Psoas muscle (tissue), 8 donors: ENCODE measurements around the gene DYNC1I2. TPM values are rescaled to one million over a fixed set of nuclear protein-coding genes. Genes with fewer than 3 reads are reported as not detected.

Source experiments
- ATAC-seq, 4 donors: fragments of 200-7000 bp; cut with Tn5 transposase; one replicate each; pipeline ENCODE4 v1.9.1; 2020; ENCODE audit warnings: moderate library complexity in 3 of 4, mild to moderate bottlenecking in 2 of 4
- DNase-seq, 2 donors: peaks; one replicate each; pipeline ENCODE4 v3.0.0-alpha.2; 2020
- H3K27ac ChIP-seq: fragments of 200-600 bp; one replicate; pipeline ENCODE4 v1.8.0; 2022
- H3K27me3 ChIP-seq, 3 donors: fragments of 200-600 bp in 1 of 3; one replicate each; pipeline versions ENCODE4 v1.6.1 to v1.8.0; 2013 to 2022; ENCODE audit warnings: low read length in 2 of 3, mild to moderate bottlenecking in 2 of 3, moderate library complexity in 1 of 3; ENCODE audit not compliant: insufficient read depth in 3 of 3
- H3K36me3 ChIP-seq, 2 donors: fragments of 200-600 bp in 1 of 2; one replicate each; pipeline versions ENCODE4 v1.6.1 to v1.8.0; 2013 to 2022; ENCODE audit warnings: low read depth in 1 of 2, mild to moderate bottlenecking in 1 of 2, moderate library complexity in 1 of 2; ENCODE audit not compliant: insufficient read depth in 1 of 2
- H3K4me1 ChIP-seq: fragments of 200-600 bp; one replicate; pipeline ENCODE4 v1.8.0; 2022
- H3K4me3 ChIP-seq: fragments of 200-600 bp; one replicate; pipeline ENCODE4 v1.8.0; 2022; ENCODE audit warnings: mild to moderate bottlenecking
- H3K9me3 ChIP-seq: fragments of 200-600 bp; one replicate; pipeline ENCODE4 v1.8.0; 2022
- WGBS, 3 donors: extraction: QIAGEN DNeasy Blood & Tissue Kit; methylation state at CpG; one replicate each; pipeline versions ENCODE4 v1.1.6 to v1.1.7; 2013; 5-methylcytosine and 5-hydroxymethylcytosine counted together
- intact Hi-C, 2 donors: fragments of 100-400 bp; cut with DNase I; formaldehyde crosslinking; loops; one replicate each; pipeline versions ENCODE4 v1.11.0 to v1.14.2; 2022
- polyA plus RNA-seq, 3 donors: library from polyadenylated mRNA; stranded (reverse); fragments of 200-250 nt; gene quantifications; one replicate each; pipeline ENCODE4 v1.2.3, GENCODE V29; 2013
- total RNA-seq, 4 donors: library from RNA; stranded (reverse); fragmentation: NEBNext Ultra II Directional in 2 of 4; extraction: Animal tissue kit (Norgen Biotek cat#: 25700) in 2 of 4; gene quantifications; one replicate each; pipeline versions ENCODE4 v1.2.1 to v1.2.4, GENCODE V29; 2021 to 2023
- TF ChIP-seq, protein P1 (sequence below): fragments of 200-600 bp; IDR thresholded peaks from one replicate; pipeline ENCODE4 v1.8.0; 2022; ENCODE audit warnings: antibody characterized with exemption
- donor health status: healthy with polysubstance abuse.
- donor health status: DM: no; HTN: no; CAD: no; lungs with moderate emphysema.
- donor health status: Bipolar disorder and iron deficiency.
- donor health status: healthy.
- donor health status: DM: yes; HTN: yes; CAD: no.
- donor health status: DM: no; HTN: no; CAD: no.
- donor health status: DM: no; HTN: no; CAD: no.
- donor health status: DM: yes; HTN: yes; CAD: no.

Gene DYNC1I2
- total and polyA plus RNA-seq, 7 donors, result 43.5 to 72.9 (median 50.3) TPM

DNA sequence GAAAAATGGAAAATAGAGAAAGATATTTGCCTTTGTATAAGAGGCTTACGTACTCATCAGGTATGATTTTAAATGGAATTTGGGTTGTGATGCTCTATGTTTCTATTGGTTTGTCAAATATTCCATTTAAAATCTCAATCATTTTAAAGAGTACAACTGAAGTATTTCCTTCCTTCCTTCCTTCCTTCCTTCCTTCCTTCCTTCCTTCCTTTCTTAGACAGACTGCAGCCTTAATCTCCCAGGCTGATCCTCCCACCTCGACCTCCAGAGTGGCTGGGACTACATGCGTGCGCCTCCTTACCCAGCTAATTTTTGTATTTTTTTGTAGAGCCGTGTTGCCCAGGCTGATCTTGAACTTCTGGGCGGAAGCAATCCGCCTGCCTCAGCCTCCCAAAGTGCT is 15.4 kb upstream of the DYNC1I2 start:
- intact Hi-C loops, result no loop called here
- Histone ChIP-seq H3K4me1 (no peaks in the 10 kb centered on the region), H3K27ac (no peak overlapping the region), H3K36me3 (no peaks in the 10 kb centered on the region), H3K9me3 (no peaks in the 10 kb centered on the region), H3K27me3 (no peaks in the 10 kb centered on the region), H3K4me3 (no peak overlapping the region)
- TF ChIP-seq, protein P1, sequence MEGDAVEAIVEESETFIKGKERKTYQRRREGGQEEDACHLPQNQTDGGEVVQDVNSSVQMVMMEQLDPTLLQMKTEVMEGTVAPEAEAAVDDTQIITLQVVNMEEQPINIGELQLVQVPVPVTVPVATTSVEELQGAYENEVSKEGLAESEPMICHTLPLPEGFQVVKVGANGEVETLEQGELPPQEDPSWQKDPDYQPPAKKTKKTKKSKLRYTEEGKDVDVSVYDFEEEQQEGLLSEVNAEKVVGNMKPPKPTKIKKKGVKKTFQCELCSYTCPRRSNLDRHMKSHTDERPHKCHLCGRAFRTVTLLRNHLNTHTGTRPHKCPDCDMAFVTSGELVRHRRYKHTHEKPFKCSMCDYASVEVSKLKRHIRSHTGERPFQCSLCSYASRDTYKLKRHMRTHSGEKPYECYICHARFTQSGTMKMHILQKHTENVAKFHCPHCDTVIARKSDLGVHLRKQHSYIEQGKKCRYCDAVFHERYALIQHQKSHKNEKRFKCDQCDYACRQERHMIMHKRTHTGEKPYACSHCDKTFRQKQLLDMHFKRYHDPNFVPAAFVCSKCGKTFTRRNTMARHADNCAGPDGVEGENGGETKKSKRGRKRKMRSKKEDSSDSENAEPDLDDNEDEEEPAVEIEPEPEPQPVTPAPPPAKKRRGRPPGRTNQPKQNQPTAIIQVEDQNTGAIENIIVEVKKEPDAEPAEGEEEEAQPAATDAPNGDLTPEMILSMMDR, result no peak
- ATAC-seq, result no peak
- WGBS, 3 donors, result 85 to 86% (median 85%) methylated on average over 7 of the region's 7 CpGs
- DNase-seq, result no peak

DNA sequence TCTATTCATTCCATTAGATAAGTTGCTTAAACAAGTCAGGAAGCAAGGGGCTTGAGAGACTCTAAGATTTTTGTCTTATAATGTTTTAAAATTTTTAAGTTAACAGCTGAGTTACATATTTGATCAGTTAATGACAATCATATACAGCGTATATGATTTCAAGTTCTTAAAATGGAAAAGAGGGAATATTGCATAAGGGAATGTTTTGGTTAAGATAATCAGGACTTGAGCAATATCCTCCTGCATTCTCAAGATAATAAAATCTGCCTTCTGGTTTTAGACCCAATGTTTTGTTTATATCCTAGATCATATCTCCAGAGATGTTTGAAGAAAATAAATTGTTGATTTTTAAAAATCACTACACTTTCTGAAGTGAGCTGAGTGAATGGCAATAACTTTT is 13.4 kb upstream of the DYNC1I2 start:
- TF ChIP-seq, protein P1, result no peak
- Histone ChIP-seq H3K36me3 (no peaks in the 10 kb centered on the region), H3K4me3 (no peak overlapping the region), H3K9me3 (no peaks in the 10 kb centered on the region), H3K27me3 (no peaks in the 10 kb centered on the region), H3K4me1 (no peaks in the 10 kb centered on the region), H3K27ac (no peak overlapping the region)
- no peak for DNase-seq
- intact Hi-C loops, result no loop called here
- ATAC-seq, result no peak
- WGBS, 3 donors, result 94 to 95% (median 95%) methylated on average over 1 of the region's 1 CpG

DNA sequence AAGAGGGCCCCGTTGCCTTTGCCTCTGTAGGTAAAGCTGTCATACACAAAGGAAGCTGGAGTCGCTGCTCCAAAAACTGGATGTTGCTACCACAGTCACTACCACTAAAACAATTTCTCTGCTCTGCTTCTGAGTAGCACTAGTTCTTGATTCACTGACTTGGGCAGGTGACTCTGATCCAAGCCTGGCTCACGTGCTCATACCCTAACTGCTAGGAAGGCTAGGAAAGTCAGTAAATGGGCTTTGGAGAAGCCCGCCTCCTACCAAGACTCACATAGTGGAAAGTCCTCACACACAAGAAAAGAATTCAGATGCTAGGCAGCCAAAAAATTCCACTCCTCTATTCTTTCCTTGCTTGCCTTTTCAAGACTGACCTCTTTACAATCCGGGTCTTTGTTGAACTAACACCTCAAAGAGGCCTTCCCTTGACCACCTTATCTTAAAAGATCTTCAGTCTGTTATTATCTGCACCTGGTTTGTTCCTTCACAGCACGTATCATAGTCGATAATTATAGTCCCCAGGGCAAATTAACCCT is 11.4 kb upstream of the DYNC1I2 start:
- 83 to 88% (median 83%) methylated on average over 7 of the region's 7 CpGs for WGBS, 3 donors
- H3K36me3 ChIP-seq, result no peaks in the 10 kb centered on the region
- DNase-seq (no peak), ATAC-seq (no peak)
- no peaks in the 10 kb centered on the region for H3K9me3 ChIP-seq
- no peak overlapping the region for H3K4me3 ChIP-seq
- no peak overlapping the region for H3K27ac ChIP-seq
- intact Hi-C loops, result no loop called here
- no peaks in the 10 kb centered on the region for H3K27me3 ChIP-seq
- H3K4me1 ChIP-seq, result no peaks in the 10 kb centered on the region
- TF ChIP-seq, protein P1, result no peak

DNA sequence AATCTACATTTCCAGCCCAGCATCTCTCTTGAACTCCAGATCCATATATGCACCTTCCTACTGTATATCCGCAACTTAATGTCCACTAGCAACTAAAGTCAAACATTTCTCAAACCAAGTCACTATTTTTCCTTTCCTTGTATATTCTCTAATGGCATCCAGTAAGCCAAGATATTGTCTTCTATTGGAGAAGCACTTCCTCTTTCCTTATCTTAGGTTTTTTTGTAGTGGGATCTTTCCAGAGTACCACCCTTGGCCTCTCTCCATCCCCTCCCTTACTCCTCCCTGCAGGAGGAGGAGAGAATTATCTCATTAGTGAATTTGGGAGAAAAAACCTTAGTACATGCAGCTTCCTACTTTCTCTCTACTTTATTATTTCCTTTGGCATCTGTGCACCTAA is 8.7 kb upstream of the DYNC1I2 start:
- Histone ChIP-seq H3K4me3 (no peak overlapping the region), H3K27me3 (no peaks in the 10 kb centered on the region), H3K9me3 (no peaks in the 10 kb centered on the region), H3K36me3 (no peaks in the 10 kb centered on the region), H3K4me1 (no peaks in the 10 kb centered on the region), H3K27ac (no peak overlapping the region)
- ATAC-seq, result no peak
- intact Hi-C loops, result no loop called here
- DNase-seq, result no peak
- 40 to 100% (median 94%) methylated on average over 1 of the region's 1 CpG for WGBS, 3 donors
- TF ChIP-seq, protein P1, result no peak

DNA sequence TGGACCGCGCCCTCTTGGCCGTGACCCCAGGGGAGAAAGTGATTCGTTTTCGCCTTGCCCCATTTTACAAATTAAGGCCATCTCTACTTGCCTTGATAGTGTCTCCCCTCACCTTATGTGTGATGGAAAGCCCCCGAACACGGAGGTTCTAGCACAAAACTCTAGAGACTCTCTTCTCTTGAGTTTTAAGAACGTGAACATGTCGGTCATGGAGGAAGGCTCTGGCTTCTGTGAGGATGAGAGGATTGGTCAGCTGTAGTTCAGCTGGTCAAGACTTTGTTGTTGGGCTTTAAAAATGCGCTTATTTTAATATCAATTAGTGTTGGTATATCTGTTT is 828 bp downstream of the DYNC1I2 start:
- peak overlapping the region; percentile 78 for H3K4me3 ChIP-seq
- H3K36me3 ChIP-seq, result peaks cover 0 to 32% of the 10 kb centered on the region in 2 donors
- H3K27me3 ChIP-seq, result no peaks in the 10 kb centered on the region
- WGBS, 3 donors, result 0 to 1% (median 1%) methylated on average over 10 of the region's 10 CpGs
- no peaks in the 10 kb centered on the region for H3K9me3 ChIP-seq
- TF ChIP-seq, protein P1, result no peak
- DNase-seq (no peak), ATAC-seq (peak in 2 of 4 donors; percentile 4 to 15)
- intact Hi-C loops, result no loop called here
- H3K27ac ChIP-seq, result peak overlapping the region; percentile 86
- H3K4me1 ChIP-seq, result peaks cover 10% of the 10 kb centered on the region
